Right ventricle myocardium superior (tissue), 1 donor: ENCODE measurements around the gene ATP1B1. TPM values are rescaled to one million over a fixed set of nuclear protein-coding genes. Genes with fewer than 3 reads are reported as not detected.

Source experiments
- ATAC-seq: fragments of 200-7000 bp; cut with Tn5 transposase; one replicate; pipeline ENCODE4 v1.9.1; 2020; ENCODE audit warnings: mild to moderate bottlenecking; ENCODE audit not compliant: poor library complexity
- DNase-seq: peaks from one replicate; pipeline ENCODE4 v3.0.0-alpha.2; 2020
- intact Hi-C: fragments of 100-400 bp; cut with DNase I; formaldehyde crosslinking; loops from one replicate; pipeline ENCODE4 v1.11.2; 2022
- long read RNA-seq: library from polyadenylated mRNA; unstranded; transcript quantifications from one replicate; pipeline ENCODE4 v2.0.0, GENCODE V29; 2021
- total RNA-seq: library from RNA; stranded (reverse); fragmentation: NEBNext Ultra II Directional; extraction: Animal tissue kit (Norgen Biotek cat#: 25700); gene quantifications from one replicate; pipeline ENCODE4 v1.2.1, GENCODE V29; 2021
- donor health status: DM: no; HTN: yes; CAD: no; lungs with severe emphysema.

ATP1B1 gene
- total RNA-seq: 302 TPM
- long read RNA-seq, transcript ATP1B1-201 (6 exons, 1,883 nt): major isoform, 286 of 300 reads
- long read RNA-seq, partial matches to known transcripts: 10 of 300 reads
- long read RNA-seq, other reads (novel, unspliced or antisense): 4 of 300 reads

DNA sequence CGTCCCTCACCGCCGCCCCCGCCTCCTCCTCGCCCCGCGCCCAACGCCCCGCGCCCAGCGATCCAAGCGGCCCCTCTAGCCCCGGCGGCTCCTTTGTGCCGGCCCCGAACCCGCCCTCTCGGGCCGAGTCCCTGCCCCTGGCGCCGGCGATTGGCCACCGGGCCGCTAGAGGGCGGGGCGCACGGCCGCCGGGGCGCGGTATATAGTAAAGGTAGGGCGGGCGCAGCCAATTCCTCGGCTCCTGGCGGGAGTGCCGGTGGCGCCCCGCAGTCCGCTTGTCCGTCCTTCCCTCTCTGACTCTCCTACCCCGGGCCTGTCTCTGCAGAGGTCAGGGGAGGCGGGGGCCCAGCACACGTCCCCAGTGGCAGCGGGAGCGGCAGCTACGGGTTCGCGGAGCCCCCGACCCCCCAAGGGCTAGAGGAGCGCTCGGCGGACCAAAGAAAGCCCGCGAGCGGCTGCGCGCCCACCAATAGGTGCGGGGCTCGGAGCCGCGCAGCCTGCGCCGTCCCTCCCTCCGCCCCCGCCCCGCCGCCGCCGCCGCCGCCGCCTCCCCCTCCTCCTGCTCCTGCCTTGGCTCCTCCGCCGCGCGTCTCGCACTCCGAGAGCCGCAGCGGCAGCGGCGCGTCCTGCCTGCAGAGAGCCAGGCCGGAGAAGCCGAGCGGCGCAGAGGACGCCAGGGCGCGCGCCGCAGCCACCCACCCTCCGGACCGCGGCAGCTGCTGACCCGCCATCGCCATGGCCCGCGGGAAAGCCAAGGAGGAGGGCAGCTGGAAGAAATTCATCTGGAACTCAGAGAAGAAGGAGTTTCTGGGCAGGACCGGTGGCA, at the start of gene ATP1B1:
Gene ATP1B1 (plus strand): TSS at position 596 of the 826 bp plus-strand sequence. CDS start 140 bp downstream, at position 736.
- DNase-seq (peak; percentile 92), ATAC-seq (peak; percentile 85)
- intact Hi-C loops: loop anchor here (10.0 kb wide), 3 partner anchors 272 to 472 kb away; partner anchors contain the start of gene DPT

DNA sequence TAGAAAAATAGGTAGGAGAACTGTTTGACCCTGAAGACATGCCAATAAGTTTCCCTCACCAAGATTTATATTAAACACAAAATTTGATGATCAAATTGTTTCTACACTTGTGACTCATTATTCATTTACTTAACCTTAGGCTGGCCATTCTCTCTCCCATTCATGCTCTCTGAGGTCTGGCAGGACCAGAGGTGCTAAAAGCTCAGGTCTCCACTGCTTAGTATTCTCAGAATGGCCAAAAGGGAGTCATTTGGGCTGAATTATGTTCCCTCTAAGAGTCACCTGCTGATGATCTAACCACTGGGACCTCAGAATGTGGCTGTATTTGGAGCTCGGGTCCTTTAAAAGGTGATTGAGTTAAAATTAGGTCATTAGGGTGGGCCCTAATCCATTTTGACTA, 47.1 kb upstream of the ATP1B1 start:
- intact Hi-C loops: no loop called here
- DNase-seq (no peak), ATAC-seq (no peak)

DNA sequence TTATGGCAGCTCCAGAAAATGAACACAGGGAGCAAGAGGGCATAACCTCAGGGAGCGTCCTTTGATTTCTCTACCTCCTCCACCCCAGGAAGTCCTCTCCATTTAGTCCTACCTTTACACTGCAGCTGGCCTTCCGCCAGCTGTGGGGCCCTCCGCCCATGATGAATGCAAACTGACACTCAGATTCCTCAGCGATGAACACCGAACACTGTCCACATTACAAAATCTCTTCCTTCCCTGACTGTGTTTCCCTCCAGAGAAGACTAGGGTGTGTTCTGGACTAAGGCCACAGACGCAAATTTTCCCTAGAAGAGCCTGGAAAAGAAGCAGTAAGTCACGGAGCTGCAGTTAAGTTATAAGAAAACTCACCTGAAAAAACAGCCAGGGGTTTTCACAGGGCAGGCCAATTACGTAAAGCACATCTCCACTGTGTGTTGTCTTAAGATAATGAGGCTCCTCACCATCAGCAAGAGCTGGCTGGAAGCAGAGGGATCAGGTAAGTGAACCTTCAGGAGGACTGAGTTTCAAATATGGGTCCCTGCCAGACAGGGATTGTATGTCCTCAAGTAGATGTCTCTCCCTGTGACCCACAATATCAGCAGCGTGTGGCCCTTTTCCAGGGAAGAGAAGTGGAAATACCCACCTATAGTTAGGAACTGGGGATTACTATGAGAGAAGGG, 46.3 kb upstream of the ATP1B1 start:
- intact Hi-C loops: no loop called here
- DNase-seq: no peak
- ATAC-seq: peak; percentile 63

DNA sequence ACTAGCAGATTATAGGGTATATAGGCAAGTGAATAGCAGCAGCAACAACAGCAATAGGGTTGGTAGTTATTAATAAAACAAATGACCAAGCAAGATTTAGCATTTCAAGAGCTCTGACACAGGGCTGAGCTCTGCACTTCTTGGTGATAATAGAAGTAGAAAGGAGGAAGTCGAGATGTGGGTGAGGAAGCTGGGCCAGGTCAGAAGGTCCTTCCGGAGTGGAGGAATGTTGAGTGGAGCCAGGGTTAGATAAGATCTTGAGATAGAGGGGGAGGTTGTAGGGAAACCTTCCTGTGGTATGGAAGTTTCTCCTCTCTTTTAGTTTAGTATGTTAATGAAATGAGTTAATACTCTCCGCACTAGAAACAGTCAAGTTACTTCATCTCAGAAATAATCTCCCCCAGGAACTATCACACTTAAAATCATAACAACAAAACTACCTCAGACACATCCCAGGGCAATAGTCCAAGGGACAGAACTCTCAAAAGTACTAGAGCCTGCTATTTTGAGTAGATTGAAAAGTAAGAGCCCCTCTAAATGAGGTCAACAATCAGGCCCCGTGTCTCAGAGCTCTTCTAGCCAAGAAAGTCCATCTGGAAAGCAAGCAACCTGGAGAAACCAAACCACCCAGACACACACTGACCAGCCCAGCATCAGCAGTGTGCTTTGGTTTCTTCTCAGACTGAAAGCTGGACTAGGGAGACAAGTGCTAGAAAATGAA, 45.4 kb upstream of the ATP1B1 start:
- peak; percentile 79 for ATAC-seq
- intact Hi-C loops: no loop called here
- DNase-seq: no peak

DNA sequence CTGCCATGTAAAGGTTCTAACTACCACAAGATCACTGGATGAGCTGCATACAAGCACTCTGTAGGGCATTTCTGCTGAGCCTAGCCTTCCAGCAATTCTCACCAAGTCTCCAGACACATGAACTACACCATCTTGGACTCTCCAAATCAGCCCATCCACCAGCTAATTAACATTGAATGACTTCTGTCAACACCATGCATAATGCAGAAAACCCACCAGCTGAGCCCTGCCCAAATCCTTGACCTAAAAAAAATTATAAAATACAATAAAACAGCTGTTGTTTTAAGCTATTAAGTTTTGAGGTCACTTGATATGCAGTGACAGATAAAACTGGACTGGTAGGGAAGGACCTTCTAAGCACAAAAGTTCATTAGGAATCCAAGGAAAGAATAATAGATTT, 44.3 kb upstream of the ATP1B1 start:
- intact Hi-C loops: no loop called here
- no peak for DNase-seq
- no peak for ATAC-seq

DNA sequence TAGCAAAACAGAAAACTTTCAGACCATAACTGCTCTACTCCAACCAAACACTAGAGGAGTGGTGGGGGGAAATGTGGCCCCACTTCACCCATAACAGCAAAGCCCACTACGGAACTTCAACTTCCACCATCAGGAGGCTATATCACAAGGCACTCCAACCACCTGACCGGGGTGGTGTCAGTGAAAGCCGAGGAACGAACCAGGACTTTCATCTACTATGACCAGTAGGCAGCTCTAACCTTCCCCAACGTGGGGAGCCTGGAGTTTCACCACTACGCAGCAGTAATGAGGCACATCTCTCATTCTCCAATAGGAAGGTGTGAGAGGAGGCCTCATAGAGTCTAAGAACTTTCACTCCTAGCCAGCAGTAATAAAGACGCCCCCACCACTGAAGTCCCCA, 42.4 kb upstream of the ATP1B1 start:
- intact Hi-C loops: no loop called here
- no peak for DNase-seq
- no peak for ATAC-seq

DNA sequence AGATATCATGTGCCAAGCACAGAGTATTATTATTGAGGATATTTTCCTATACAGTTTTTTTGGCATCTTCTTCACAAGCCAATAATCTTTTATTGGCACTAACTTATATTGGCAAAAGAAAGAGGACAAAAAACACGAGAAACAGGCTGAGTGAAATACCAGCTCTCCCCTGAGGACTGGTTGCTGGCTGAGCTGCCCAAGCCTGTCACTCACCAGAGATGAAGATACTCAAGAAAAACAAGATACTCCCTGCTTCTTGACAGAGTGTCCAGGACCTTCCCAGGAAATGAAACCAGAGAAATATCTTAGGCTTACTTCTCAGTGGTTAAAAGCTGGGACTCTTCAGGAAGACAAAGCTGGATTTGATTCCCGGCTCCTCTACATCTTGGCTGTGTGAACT, 35.9 kb upstream of the ATP1B1 start:
- intact Hi-C loops: no loop called here
- ATAC-seq: peak; percentile 68
- peak; percentile 57 for DNase-seq

DNA sequence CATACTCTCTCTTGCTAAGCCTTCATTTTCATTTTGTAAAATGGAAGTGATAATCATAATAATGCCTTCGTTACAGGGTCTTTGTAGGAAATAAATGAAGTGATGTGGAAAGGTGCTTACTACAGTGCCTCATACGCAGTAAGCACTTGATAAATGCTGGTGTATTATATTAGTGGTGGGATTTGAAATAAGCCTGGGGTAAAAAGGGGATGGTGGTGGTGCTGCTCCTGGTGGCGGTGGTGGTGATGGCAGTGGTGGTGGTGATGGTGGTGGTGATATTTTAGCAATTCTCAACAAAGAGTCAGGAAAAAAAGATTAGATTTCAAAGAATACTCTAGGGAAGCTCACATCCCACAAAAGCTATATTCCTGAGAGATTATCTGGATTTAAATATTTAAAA, 35.5 kb upstream of the ATP1B1 start:
- ATAC-seq: no peak
- intact Hi-C loops: no loop called here
- no peak for DNase-seq

DNA sequence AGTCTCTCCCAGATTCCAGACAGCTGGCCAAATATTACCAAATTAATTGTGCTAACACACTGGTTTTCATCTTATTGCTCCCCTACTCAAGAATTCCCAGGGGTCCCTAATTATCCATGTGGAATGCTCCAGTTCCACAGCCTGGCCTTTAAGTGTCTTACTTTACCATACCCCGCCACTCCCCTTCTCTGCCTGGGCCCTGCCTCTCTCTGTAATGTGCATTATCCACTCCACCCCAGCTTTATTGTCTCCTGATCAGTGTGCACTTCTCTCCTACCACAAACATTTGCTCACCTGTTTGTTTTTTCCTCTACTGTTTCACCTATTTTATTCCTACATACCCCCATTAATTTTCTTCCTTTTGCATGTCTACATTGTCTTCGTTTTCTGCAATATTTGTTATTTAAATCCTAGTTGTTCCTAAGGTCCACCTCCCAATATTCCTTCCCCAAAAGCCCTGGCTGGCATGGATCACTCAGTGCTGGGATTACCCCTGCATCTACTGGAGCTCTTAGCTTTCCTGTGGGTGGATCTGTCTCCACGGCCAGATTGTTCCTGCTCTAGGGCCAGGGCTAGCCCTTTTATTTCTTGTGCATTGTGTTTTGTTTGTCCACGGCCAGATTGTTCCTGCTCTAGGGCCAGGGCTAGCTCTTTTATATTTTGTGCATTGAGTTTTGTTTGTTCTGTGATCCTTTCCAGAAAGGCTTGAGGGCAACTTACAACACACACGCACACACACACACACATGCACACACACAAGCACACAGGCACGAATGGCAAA, 33.4 kb upstream of the ATP1B1 start:
- intact Hi-C loops: no loop called here
- DNase-seq (no peak), ATAC-seq (no peak)

DNA sequence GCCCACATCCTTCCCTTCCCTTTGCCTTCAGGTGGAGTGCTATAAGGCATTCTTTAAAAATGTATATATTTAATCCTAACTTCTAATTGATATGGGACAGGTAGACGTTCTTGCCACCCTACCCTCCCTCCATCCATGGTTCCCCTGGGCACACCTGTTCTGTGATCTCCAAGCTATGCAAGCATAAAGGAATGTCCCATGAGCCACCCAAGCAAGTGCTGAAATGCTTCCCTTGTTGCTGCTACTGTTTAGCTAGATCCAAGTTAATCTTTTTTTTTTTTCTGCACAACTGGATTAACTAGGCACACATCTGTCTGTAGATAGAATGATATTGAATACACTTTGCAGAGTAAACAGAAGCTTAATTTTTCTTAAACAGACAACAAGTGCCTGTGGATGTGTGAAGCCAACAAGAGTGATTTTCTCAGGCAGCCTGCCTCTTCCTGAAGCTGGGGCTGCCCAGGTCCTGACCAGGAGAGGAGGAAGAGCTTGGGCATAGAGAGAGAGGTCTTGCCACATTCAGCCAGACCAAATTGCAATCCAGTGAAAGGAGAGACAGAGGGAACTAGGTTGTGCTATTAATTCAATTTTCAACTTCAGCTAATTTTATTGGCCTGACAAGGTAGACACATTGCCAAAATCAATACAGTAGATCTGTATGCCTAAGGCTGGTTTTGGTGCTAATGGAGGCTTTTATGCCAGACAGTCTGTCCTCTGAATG, 28.2 kb upstream of the ATP1B1 start:
- no peak for DNase-seq
- intact Hi-C loops: no loop called here
- ATAC-seq: no peak

DNA sequence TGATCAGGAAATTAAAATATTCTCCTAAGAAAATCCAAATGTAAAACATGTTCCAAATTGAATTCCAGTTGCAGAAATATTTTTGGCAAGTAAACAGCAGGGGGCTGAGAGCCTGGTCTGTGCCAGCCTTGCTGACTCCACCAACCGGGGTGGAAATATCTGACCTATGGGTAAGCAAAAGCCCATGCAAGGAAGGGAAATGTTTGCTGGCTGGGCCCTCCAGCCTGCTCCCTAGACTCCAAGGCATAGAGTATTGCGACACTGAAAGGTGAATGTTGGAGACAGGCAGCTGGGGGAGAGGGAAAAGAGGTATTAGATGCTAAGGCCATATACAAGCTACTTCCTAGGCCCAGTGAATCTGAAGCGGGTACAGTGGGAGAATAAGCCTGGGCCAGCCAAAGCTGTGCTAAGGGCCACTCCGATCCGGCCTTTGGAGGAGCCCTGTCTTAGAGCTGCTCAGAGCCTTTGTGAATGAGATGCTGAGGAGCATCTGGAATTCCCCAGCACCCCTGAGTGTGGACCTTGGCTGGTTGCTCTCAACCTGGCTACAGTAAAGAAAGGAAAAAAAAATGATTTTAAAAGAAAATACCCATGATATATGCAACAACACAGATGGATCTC, 24.9 kb upstream of the ATP1B1 start:
- ATAC-seq (no peak), DNase-seq (no peak)
- intact Hi-C loops: no loop called here

DNA sequence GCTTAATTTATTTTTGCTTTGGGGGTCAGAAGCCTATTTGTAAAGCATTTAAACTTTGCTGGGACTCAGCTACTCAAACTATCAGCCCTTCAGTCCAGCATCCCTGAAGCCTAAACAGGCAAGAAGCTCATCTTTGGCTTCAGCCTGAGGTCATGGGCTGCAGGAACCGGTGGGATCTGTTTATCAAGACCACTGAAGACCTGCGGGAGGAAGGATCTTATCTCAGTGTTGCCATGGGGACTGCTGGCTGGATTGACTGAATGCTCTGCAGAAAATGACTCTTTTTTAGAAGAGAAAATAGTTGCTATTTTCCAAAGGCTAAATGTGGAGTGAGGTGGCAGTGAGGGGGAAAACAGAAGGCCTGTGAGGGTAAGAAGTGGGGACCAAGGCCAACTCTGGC, 20.6 kb upstream of the ATP1B1 start:
- DNase-seq (no peak), ATAC-seq (no peak)
- intact Hi-C loops: no loop called here

DNA sequence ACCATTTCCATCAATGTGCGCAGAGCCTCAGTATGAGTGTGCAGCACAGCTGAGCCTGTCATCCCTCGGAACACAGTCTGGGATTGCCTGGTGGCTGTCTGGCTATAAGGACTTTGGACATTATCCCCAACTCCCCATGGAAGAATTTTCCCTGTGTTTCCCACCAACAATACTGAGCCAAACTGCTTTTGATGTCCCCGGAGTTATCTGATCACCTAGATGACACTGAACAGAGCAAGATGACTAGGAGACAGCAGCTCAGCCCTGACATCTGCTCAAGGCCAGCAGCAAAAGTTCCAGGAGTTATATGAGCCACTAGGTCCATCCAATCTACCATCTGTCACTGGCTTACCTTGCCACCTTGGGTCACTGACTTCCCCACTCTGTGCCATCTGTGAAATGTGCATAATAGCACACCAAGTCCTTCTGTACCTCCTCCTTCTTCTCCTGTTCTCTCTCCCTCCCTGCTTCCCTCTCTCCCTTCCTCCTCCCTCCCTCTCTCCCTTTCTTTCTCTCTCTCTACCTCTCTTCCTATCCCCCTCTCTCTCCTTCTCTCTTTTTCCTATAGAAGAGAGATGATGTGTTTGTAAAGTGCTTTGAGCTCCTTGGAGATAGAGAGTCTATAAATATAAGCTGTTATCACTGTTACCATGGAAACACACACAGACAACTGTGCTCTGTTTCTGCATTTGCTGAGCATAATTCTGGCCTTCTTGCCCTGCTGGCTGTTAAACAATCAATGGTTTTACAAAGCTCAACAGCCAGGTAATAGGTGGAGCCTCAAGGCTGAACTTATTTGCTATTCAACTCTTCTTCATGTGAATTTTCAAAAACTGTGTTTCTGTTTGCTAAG, 19.7 kb upstream of the ATP1B1 start:
- intact Hi-C loops: no loop called here
- ATAC-seq: peak; percentile 90
- no peak for DNase-seq

DNA sequence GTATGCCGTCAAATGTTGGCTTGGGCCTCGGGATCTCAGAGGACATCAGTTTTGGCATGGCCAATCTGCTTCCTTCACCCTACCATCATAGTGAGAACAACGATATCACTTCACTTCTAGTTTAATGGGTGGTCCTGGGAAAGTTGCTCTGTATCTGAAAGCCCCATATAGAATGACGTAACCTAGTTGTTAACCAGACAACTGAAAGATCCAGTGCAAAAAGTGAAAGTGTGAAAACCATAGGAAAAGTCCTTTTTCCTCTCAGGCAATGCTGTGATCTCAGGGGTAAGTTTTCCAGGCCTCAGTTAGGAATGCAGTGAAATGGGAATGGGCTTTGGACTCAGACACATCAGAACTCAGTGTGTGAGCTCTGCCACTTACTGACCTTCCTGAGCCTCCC, 18.6 kb upstream of the ATP1B1 start:
- intact Hi-C loops: no loop called here
- no peak for ATAC-seq

DNA sequence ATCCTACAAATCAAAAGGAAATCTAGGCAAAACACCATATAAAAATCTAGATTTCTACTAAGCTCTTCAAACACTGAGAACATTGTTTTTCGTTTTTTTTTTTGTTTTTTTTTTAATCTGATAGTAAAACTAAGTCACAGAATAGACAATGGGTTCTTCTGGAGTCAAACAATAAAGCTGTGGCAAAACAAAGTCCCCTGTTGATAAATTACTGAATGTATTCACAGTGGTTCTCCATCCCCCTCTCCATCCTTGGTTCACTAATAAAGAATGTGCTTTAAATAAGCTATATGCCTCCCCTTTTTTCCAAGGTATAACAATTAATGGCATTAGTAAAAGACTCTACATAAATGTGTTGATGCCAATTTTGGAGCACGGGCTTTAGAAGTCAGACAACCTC, 16.7 kb upstream of the ATP1B1 start:
- no peak for DNase-seq
- intact Hi-C loops: no loop called here
- ATAC-seq: no peak

More for the DNA sequence above, 18.6 kb upstream of the ATP1B1 start:
- DNase-seq: no peak

DNA sequence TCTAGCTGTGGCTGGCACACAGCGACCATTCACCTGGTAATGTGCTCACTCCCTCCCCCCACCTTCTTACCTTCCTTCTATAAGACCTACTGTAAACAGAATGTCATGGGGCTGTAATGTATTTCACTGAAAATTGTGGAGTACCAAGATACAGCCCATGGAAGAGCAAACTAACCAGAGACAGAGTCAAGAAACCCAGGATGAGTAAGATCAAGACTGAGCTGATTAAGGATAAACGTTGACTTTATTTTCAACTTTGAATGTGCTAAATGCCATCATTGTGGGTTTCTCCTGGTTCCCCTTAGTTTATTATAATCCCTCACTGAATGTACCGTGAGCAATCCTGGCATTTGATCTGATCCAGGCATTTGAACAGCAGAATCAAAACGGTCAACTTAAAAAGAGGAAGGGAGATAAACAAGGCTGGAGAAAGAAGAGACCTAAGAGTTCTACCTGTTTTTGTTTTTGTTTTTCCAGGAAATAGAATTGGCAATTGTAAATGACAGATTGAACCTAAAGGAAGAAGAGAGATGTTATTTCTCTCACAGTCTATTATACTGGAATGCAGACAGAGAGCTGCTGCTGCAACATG, 16.1 kb upstream of the ATP1B1 start:
- DNase-seq: no peak
- intact Hi-C loops: no loop called here
- no peak for ATAC-seq
